H1 (cell line): Measurements from ENCODE around the gene SLC9A5. TPM values are rescaled to one million over a fixed set of nuclear protein-coding genes. Genes with fewer than 3 reads are reported as not detected.

Experiments
- CTCF ChIA-PET: fragments of 300-600 bp; sonication (Branson Sonifier 250); formaldehyde crosslinking; loops from one replicate; lab custom pipeline; 2021; ENCODE audit not compliant: partially characterized antibody; lab: Charles Lee
- POLR2A ChIA-PET: fragments of 300-600 bp; sonication (Branson Sonifier 250); formaldehyde crosslinking; loops from one replicate; lab custom pipeline; 2021; ENCODE audit warnings: inconsistent platforms; ENCODE audit not compliant: partially characterized antibody; lab: Charles Lee
- DNase-seq, 2 experiments: peaks; one replicate each; pipeline versions ENCODE4 v3.0.0 to v3.0.0-alpha.2; 2010 to 2022; ENCODE audit warnings: low spot score in 2 of 2, low read depth in 1 of 2, mixed read lengths in 1 of 2
- FAIRE-seq: peaks from 2 replicates; lab custom pipeline; 2011; peaks lifted over from hg19 to GRCh38; lab: Jason Lieb, UNC
- H2AFZ ChIP-seq: 2 replicates; pipeline ENCODE4 v1.8.1; 2012; ENCODE audit warnings: low read length, inconsistent platforms
- H2AK5ac ChIP-seq: 2 replicates; pipeline ENCODE4 v1.6.1; 2013; ENCODE audit warnings: low read depth, low read length
- H2BK120ac ChIP-seq: replicated peaks from 2 replicates; pipeline ENCODE3; 2013; ENCODE audit warnings: low read depth, low read length, inconsistent platforms
- H2BK12ac ChIP-seq: 2 replicates; pipeline ENCODE4 v1.6.1; 2013; ENCODE audit warnings: low read depth, low read length
- H2BK15ac ChIP-seq: 2 replicates; pipeline ENCODE4 v1.6.1; 2013; ENCODE audit warnings: low read length
- H2BK20ac ChIP-seq: 2 replicates; pipeline ENCODE4 v1.6.1; 2013; ENCODE audit warnings: low read length
- H2BK5ac ChIP-seq: 2 replicates; pipeline ENCODE4 v1.6.1; 2013; ENCODE audit warnings: low read depth, low read length
- H3K14ac ChIP-seq: 2 replicates; pipeline ENCODE4 v1.6.1; 2013; ENCODE audit warnings: inconsistent platforms; ENCODE audit not compliant: insufficient read length
- H3K18ac ChIP-seq: 2 replicates; pipeline ENCODE4 v1.6.1; 2013; ENCODE audit warnings: low read length; ENCODE audit errors: extremely low read depth
- H3K23ac ChIP-seq: 2 replicates; pipeline ENCODE4 v1.6.1; 2013; ENCODE audit warnings: inconsistent platforms; ENCODE audit not compliant: insufficient read length
- H3K23me2 ChIP-seq: 2 replicates; pipeline ENCODE4 v1.6.1; 2013; ENCODE audit warnings: low read depth, low read length
- H3K27ac ChIP-seq: 2 replicates; pipeline ENCODE4 v1.6.1; 2011; ENCODE audit warnings: low read depth, low read length, inconsistent platforms
- H3K27me3 ChIP-seq, 4 experiments: replicated peaks in 1 of 4; 1 replicate in 1 of 4; 2 replicates in 3 of 4; pipeline versions ENCODE4 v1.6.1 to v1.8.1; 2011 to 2013; ENCODE audit warnings: low read length in 3 of 4, mild to moderate bottlenecking in 3 of 4, inconsistent platforms in 2 of 4, mixed read lengths in 2 of 4, moderate library complexity in 1 of 4; ENCODE audit not compliant: control insufficient read depth in 3 of 4, insufficient read depth in 3 of 4; ENCODE audit errors: extremely low read depth in 1 of 4
- H3K36me3 ChIP-seq, 4 experiments: 2 replicates each; pipeline versions ENCODE4 v1.6.1 to v1.8.1; 2011 to 2013; ENCODE audit warnings: mild to moderate bottlenecking in 4 of 4, low read length in 3 of 4, moderate library complexity in 2 of 4, control low read depth in 1 of 4, inconsistent platforms in 1 of 4; ENCODE audit not compliant: insufficient read depth in 4 of 4, control insufficient read depth in 2 of 4
- H3K4ac ChIP-seq: replicated peaks from 2 replicates; pipeline ENCODE3; 2013; ENCODE audit warnings: low read length, low read depth, mixed read lengths, inconsistent platforms; ENCODE audit not compliant: insufficient read length
- H3K4me1 ChIP-seq, 4 experiments: replicated peaks in 1 of 4; 1 replicate in 1 of 4; 2 replicates in 3 of 4; pipeline versions ENCODE4 v1.6.1 to v1.8.1; 2011 to 2013; ENCODE audit warnings: low read length in 3 of 4, inconsistent platforms in 2 of 4, mixed read lengths in 1 of 4; ENCODE audit not compliant: insufficient read depth in 4 of 4, control insufficient read depth in 3 of 4
- H3K4me2 ChIP-seq, 2 experiments: 2 replicates each; pipeline versions ENCODE4 v1.6.1 to v1.8.1; 2011 to 2013; ENCODE audit warnings: low read depth in 2 of 2, low read length in 2 of 2, control low read depth in 1 of 2, inconsistent platforms in 1 of 2, mild to moderate bottlenecking in 1 of 2; ENCODE audit not compliant: insufficient read depth in 1 of 2
- H3K4me3 ChIP-seq, 4 experiments: fragments of 200-600, 300-600 bp in 1 of 4; sonication (generic), shearing (Covaris generic), sonication (Bioruptor Twin) in 1 of 4; 2 replicates each; pipeline versions ENCODE4 v1.5.1 to v1.8.1; 2011 to 2016; ENCODE audit warnings: low read length in 4 of 4, low read depth in 3 of 4, control low read depth in 2 of 4, inconsistent platforms in 2 of 4, mild to moderate bottlenecking in 2 of 4, mixed read lengths in 1 of 4, moderate library complexity in 1 of 4; ENCODE audit not compliant: insufficient read depth in 2 of 4; ENCODE audit errors: extremely low read depth in 1 of 4
- H3K56ac ChIP-seq: replicated peaks from 2 replicates; pipeline ENCODE3; 2013; ENCODE audit warnings: low read depth, mild to moderate bottlenecking, mixed read lengths, low read length, inconsistent platforms; ENCODE audit not compliant: insufficient read length
- H3K79me1 ChIP-seq: 2 replicates; pipeline ENCODE4 v1.6.1; 2013; ENCODE audit warnings: low read depth, low read length, control low read depth
- H3K79me2 ChIP-seq, 2 experiments: 2 replicates each; pipeline versions ENCODE4 v1.6.1 to v1.8.1; 2012 to 2013; ENCODE audit warnings: low read length in 2 of 2, mild to moderate bottlenecking in 2 of 2, inconsistent platforms in 1 of 2; ENCODE audit not compliant: insufficient read depth in 2 of 2, control insufficient read depth in 1 of 2
- H3K9ac ChIP-seq, 4 experiments: replicated peaks in 1 of 4; 1 replicate in 1 of 4; 2 replicates in 3 of 4; pipeline versions ENCODE4 v1.6.1 to v1.8.1; 2011 to 2013; ENCODE audit warnings: low read depth in 3 of 4, low read length in 3 of 4, control low read depth in 2 of 4, mild to moderate bottlenecking in 2 of 4, moderate library complexity in 2 of 4, inconsistent platforms in 1 of 4; ENCODE audit errors: extremely low read depth in 1 of 4
- H3K9me3 ChIP-seq, 2 experiments: 2 replicates each; pipeline versions ENCODE4 v1.6.1 to v1.8.1; 2012 to 2013; ENCODE audit warnings: mild to moderate bottlenecking in 2 of 2, moderate library complexity in 2 of 2, control low read depth in 1 of 2, inconsistent platforms in 1 of 2, low read depth in 1 of 2, low read length in 1 of 2, mixed read lengths in 1 of 2; ENCODE audit not compliant: insufficient read depth in 2 of 2
- H4K20me1 ChIP-seq, 2 experiments: replicated peaks in 1 of 2; 2 replicates each; pipeline versions ENCODE3 to v1.8.1; 2011 to 2013; ENCODE audit warnings: inconsistent platforms in 2 of 2, low read length in 2 of 2, mild to moderate bottlenecking in 1 of 2; ENCODE audit not compliant: insufficient read depth in 2 of 2, control insufficient read depth in 1 of 2
- H4K5ac ChIP-seq: 2 replicates; pipeline ENCODE4 v1.6.1; 2013; ENCODE audit warnings: low read length, low read depth, mixed read lengths, inconsistent platforms; ENCODE audit not compliant: insufficient read length
- H4K8ac ChIP-seq: 2 replicates; pipeline ENCODE4 v1.8.0; 2013; ENCODE audit warnings: mild to moderate bottlenecking, moderate library complexity, low read length, inconsistent platforms; ENCODE audit not compliant: insufficient read depth; ENCODE audit errors: extremely low read depth
- H4K91ac ChIP-seq: replicated peaks from 2 replicates; pipeline ENCODE3; 2013; ENCODE audit warnings: low read length, mixed read lengths, inconsistent platforms; ENCODE audit not compliant: insufficient read length
- ASH2L ChIP-seq: fragments of 200-600, 300-600 bp; sonication (generic); IDR thresholded peaks from one replicate; pipeline ENCODE4 v1.7.1; 2017; ENCODE audit warnings: low read length
- ATF2 ChIP-seq: IDR thresholded peaks from 2 replicates; pipeline ENCODE4 v1.6.1; 2012; ENCODE audit warnings: low read length, inconsistent platforms
- BACH1 ChIP-seq: IDR thresholded peaks from 2 replicates; pipeline ENCODE4 v1.6.1; 2012; ENCODE audit warnings: low read length, improper control_type of control experiment
- CBX5 ChIP-seq: fragments of 300-800, 300-1000 bp; sonication (generic); IDR thresholded peaks from 2 replicates; pipeline ENCODE4 v1.7.1; 2016; ENCODE audit warnings: antibody characterized with exemption, low read length, low read depth
- POU5F1 ChIP-seq: IDR thresholded peaks from 2 replicates; pipeline ENCODE4 v1.6.1; 2011; ENCODE audit warnings: low read depth, mild to moderate bottlenecking, low read length, moderate library complexity
- RFX5 ChIP-seq: IDR thresholded peaks from 2 replicates; pipeline ENCODE4 v1.6.1; 2011; ENCODE audit warnings: low read depth, low read length, improper control_type of control experiment, borderline replicate concordance
- SIN3A ChIP-seq, 2 experiments: IDR thresholded peaks in 1 of 2; conservative IDR thresholded peaks in 1 of 2; 2 replicates each; pipeline ENCODE4 v1.6.1; 2011 to 2012; ENCODE audit warnings: low read length in 2 of 2, improper control_type of control experiment in 1 of 2, low read depth in 1 of 2, mild to moderate bottlenecking in 1 of 2
- SP4 ChIP-seq: IDR thresholded peaks from 2 replicates; pipeline ENCODE4 v1.6.1; 2012; ENCODE audit warnings: low read length, inconsistent platforms
- SRF ChIP-seq: IDR thresholded peaks from 2 replicates; pipeline ENCODE4 v1.6.1; 2011; ENCODE audit warnings: mild to moderate bottlenecking, low read depth, low read length, moderate library complexity
- WGBS, 2 experiments: shearing (Covaris generic) in 1 of 2; methylation state at CpG; one replicate each; pipeline versions ENCODE4 v1.1.6 to v1.1.7; 2013 to 2015; ENCODE audit warnings: low lambda C conversion rate in 2 of 2, mixed read lengths in 2 of 2, inconsistent platforms in 1 of 2, low coverage in 1 of 2, missing lambda C conversion rate in 1 of 2; ENCODE audit not compliant: insufficient replicate concordance in 2 of 2, insufficient coverage in 1 of 2, insufficient read length in 1 of 2; ENCODE audit errors: extremely low coverage in 1 of 2, missing lambda C conversion rate in 1 of 2; 5-methylcytosine and 5-hydroxymethylcytosine counted together
- polyA plus RNA-seq, 7 experiments: library from polyadenylated mRNA; depleted of rRNA in 3 of 7; stranded (reverse) in 5 of 7; unstranded in 2 of 7; fragments of >200 nt in 5 of 7; fragments of 200-250 nt in 2 of 7; gene quantifications; 1 replicate in 5 of 7; 2 replicates in 1 of 7; 4 replicates in 1 of 7; pipeline versions ENCODE4 v1.2.1 to v1.2.3, GENCODE V29; 2011 to 2013; ENCODE audit warnings: missing spikeins in 2 of 7, mixed read lengths in 2 of 7
- total RNA-seq: library from RNA; stranded (reverse); fragmentation: NEBNext Ultra II Directional; extraction: Animal tissue kit (Norgen Biotek cat#: 25700); gene quantifications from 2 replicates; pipeline ENCODE4 v1.2.1, GENCODE V29; 2021
- TF ChIP-seq, protein P1 (sequence below): IDR thresholded peaks from 2 replicates; pipeline ENCODE4 v1.6.1; 2012; ENCODE audit warnings: inconsistent platforms

The SLC9A5 gene
- total and polyA plus RNA-seq, 2 of the 8 experiments (the other 6 are each of a cell fraction or from before 2014, with no cell fraction given) = 7.9 to 8.6 TPM

DNA sequence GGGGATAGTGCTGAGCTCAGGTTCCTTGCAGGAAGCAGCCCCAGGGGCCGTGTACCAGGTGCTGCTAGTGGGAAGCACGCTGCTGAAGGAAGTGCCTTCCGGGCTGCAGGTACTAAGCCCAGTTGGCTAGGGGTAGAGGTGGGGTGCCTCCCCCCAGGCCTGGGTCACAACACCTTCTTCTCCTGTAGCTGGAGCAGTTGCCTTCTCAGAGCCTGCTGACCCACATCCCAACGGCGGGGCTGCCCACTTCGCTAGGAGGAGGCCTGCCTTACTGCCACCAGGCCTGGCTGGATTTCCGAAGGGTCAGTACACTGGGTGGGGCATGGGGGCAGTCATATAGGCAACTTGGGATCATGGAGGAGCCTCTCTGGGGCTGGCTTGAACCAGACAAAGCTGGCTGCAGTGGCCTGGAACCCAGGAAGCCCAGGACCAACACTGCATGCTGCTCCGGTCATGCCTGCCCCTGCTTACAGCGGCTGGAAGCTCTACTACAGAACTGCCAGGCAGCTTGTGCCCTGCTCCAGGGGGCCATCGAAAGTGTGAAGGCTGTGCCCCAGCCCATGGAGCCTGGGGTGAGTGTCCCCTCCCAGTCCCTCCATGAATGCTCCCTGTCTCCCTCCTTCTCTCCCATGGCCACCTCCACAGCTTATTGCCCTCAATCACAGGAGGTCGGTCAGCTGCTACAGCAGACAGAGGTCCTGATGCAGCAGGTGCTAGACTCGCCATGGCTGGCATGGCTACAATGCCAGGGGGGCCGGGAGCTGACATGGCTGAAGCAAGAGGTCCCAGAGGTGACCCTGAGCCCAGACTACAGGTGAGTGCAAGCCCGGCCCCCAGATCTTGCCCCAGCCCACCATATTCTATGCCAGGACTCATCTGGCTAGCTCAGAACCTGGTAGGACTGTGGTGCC is 33.0 kb downstream of the SLC9A5 start:
- Histone ChIP-seq H3K4me2 (no peak overlapping the region), H3K9ac (no peak overlapping the region), H4K8ac (no peak overlapping the region), H3K23ac (no peak overlapping the region), H3K27ac (no peak overlapping the region), H3K36me3 (no peaks in the 10 kb centered on the region), H2BK5ac (no peak overlapping the region), H3K79me1 (no peaks in the 10 kb centered on the region), H4K20me1 (peaks cover 2 to 9% of the 10 kb centered on the region in 2 experiments), H3K4me3 (no peak overlapping the region), H4K5ac (no peak overlapping the region), H2AFZ (no peak overlapping the region), H2AK5ac (no peak overlapping the region), H2BK12ac (no peak overlapping the region), H3K56ac (no peak overlapping the region), H3K27me3 (peaks cover 0 to 15% (median 12%) of the 10 kb centered on the region in 4 experiments; a peak in 5 of 7 replicates), H4K91ac (no peak overlapping the region), H3K14ac (no peak overlapping the region), H3K23me2 (peaks cover 4% of the 10 kb centered on the region; the same call in 1 of the 2 replicates), H2BK120ac (no peak overlapping the region), H3K4ac (no peak overlapping the region), H2BK20ac (no peak overlapping the region), H3K4me1 (peaks cover 0 to 2% (median 0%) of the 10 kb centered on the region in 4 experiments; a peak in 1 of 7 replicates), H3K9me3 (no peaks in the 10 kb centered on the region), H3K79me2 (no peaks in the 10 kb centered on the region), H2BK15ac (no peak overlapping the region), H3K18ac (no peak overlapping the region)
- ChIA-PET CTCF (interaction anchor here (0.6 to 10.5 kb wide), 27 partner anchors 9 to 199 kb away, joined by 3 to 217 read pairs (median 5); partner anchors contain the start of genes ATP6V0D1, FHOD1, KCTD19 and LRRC36), POLR2A (interaction anchor here (1.0 to 2.8 kb wide), 5 partner anchors 11 to 33 kb away, joined by 3 to 12 read pairs (median 4); partner anchors contain the start of genes FHOD1 and SLC9A5)
- WGBS, 2 experiments = 89% methylated on average over 13 of the region's 14 CpGs; no CpG with 5 or more reads in 1 of the 2 experiments
- no peak for FAIRE-seq
- no peak for DNase-seq
- TF ChIP-seq SP4 = no peak
- TF ChIP-seq BACH1 = no peak
- TF ChIP-seq ATF2 = no peak
- TF ChIP-seq POU5F1 = no peak
- TF ChIP-seq RFX5 = no peak
- no peak for TF ChIP-seq CBX5
- TF ChIP-seq SIN3A (conservative IDR thresholded peaks at IDR 0.05 in 1 of 2, IDR thresholded peaks at IDR 0.05 in 1 of 2; ENCODE audit: low read depth in 1 of 2, low read length in 2 of 2) = no peak
- TF ChIP-seq SRF = no peak
- TF ChIP-seq, protein P1, sequence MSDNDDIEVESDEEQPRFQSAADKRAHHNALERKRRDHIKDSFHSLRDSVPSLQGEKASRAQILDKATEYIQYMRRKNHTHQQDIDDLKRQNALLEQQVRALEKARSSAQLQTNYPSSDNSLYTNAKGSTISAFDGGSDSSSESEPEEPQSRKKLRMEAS = no peak
- TF ChIP-seq ASH2L = no peak
